CD8-positive, alpha-beta memory T cell (primary cell): Measurements from ENCODE around the gene STIP1. TPM values are rescaled to one million over a fixed set of nuclear protein-coding genes. Genes with fewer than 3 reads are reported as not detected.
A peak's percentile ranks its signal among the peaks of the same experiment; 100 is the strongest.

Experiments
- CTCF ChIA-PET: fragments of 350-600 bp; sonication (Branson Sonifier 250); formaldehyde crosslinking; loops from one replicate; lab custom pipeline; 2021; ENCODE audit warnings: antibody characterized with exemption; lab: Charles Lee
- POLR2A ChIA-PET: fragments of 350-600 bp; sonication (Branson Sonifier 250); formaldehyde crosslinking; loops from one replicate; lab custom pipeline; 2021; ENCODE audit warnings: antibody characterized with exemption; lab: Charles Lee
- DNase-seq, 5 donors: peaks; one replicate each; pipeline versions ENCODE4 v3.0.0 to v3.0.0-alpha.2; 2020 to 2022; ENCODE audit warnings: mixed read lengths in 1 of 5
- H3K27ac ChIP-seq: one replicate; pipeline ENCODE4 v1.7.0; 2013; ENCODE audit warnings: low read depth, mild to moderate bottlenecking, low read length, moderate library complexity
- H3K27me3 ChIP-seq: 2 replicates; pipeline ENCODE4 v1.7.0; 2013; ENCODE audit warnings: low read length, mild to moderate bottlenecking; ENCODE audit not compliant: insufficient read depth, poor library complexity, severe bottlenecking
- H3K36me3 ChIP-seq: 2 replicates; pipeline ENCODE4 v1.7.0; 2013; ENCODE audit warnings: mild to moderate bottlenecking, low read length, moderate library complexity; ENCODE audit not compliant: insufficient read depth
- H3K4me1 ChIP-seq: 2 replicates; pipeline ENCODE4 v1.7.0; 2013; ENCODE audit warnings: mild to moderate bottlenecking, low read length, moderate library complexity; ENCODE audit not compliant: insufficient read depth
- H3K4me3 ChIP-seq: 2 replicates; pipeline ENCODE4 v1.7.0; 2013; ENCODE audit warnings: mild to moderate bottlenecking, low read length
- H3K9me3 ChIP-seq: 2 replicates; pipeline ENCODE4 v1.7.0; 2013; ENCODE audit warnings: mild to moderate bottlenecking, low read length
- H3K27ac Mint-ChIP-seq, 8 donors: one replicate each; pipeline ENCODE4 v1.8.0; 2020 to 2021; ENCODE audit warnings: mixed read lengths in 8 of 8, mild to moderate bottlenecking in 6 of 8, inconsistent platforms in 3 of 8, moderate library complexity in 3 of 8
- H3K27me3 Mint-ChIP-seq, 2 donors: one replicate each; pipeline ENCODE4 v1.8.0; 2020 to 2021; ENCODE audit warnings: mixed read lengths in 2 of 2, mild to moderate bottlenecking in 1 of 2, moderate library complexity in 1 of 2
- H3K36me3 Mint-ChIP-seq, 3 donors: one replicate each; pipeline ENCODE4 v1.8.0; 2020 to 2021; ENCODE audit warnings: mixed read lengths in 3 of 3, inconsistent platforms in 1 of 3, mild to moderate bottlenecking in 1 of 3
- H3K4me1 Mint-ChIP-seq, 3 donors: one replicate each; pipeline ENCODE4 v1.8.0; 2020 to 2021; ENCODE audit warnings: mixed read lengths in 3 of 3, inconsistent platforms in 1 of 3, mild to moderate bottlenecking in 1 of 3
- H3K4me3 Mint-ChIP-seq, 7 donors: one replicate each; pipeline ENCODE4 v1.8.0; 2020 to 2021; ENCODE audit warnings: mixed read lengths in 7 of 7, mild to moderate bottlenecking in 6 of 7, moderate library complexity in 4 of 7, inconsistent platforms in 2 of 7
- H3K9me3 Mint-ChIP-seq, 5 donors: one replicate each; pipeline ENCODE4 v1.8.0; 2020 to 2022; ENCODE audit warnings: mixed read lengths in 5 of 5, mild to moderate bottlenecking in 3 of 5, moderate library complexity in 2 of 5, inconsistent platforms in 1 of 5
- polyA plus RNA-seq: library from polyadenylated mRNA; unstranded; fragments of 300-500 nt; fragmentation: Illumina TruSeq; gene quantifications from one replicate; pipeline ENCODE4 v1.2.3, GENCODE V29; 2021
- total RNA-seq, 2 experiments: library from RNA; stranded (reverse); gene quantifications; one replicate each; pipeline ENCODE4 v1.2.3, GENCODE V29; 2021

The STIP1 gene
- total and polyA plus RNA-seq, 3 experiments from 2014 or later, result 108 to 461 (median 457) TPM

DNA sequence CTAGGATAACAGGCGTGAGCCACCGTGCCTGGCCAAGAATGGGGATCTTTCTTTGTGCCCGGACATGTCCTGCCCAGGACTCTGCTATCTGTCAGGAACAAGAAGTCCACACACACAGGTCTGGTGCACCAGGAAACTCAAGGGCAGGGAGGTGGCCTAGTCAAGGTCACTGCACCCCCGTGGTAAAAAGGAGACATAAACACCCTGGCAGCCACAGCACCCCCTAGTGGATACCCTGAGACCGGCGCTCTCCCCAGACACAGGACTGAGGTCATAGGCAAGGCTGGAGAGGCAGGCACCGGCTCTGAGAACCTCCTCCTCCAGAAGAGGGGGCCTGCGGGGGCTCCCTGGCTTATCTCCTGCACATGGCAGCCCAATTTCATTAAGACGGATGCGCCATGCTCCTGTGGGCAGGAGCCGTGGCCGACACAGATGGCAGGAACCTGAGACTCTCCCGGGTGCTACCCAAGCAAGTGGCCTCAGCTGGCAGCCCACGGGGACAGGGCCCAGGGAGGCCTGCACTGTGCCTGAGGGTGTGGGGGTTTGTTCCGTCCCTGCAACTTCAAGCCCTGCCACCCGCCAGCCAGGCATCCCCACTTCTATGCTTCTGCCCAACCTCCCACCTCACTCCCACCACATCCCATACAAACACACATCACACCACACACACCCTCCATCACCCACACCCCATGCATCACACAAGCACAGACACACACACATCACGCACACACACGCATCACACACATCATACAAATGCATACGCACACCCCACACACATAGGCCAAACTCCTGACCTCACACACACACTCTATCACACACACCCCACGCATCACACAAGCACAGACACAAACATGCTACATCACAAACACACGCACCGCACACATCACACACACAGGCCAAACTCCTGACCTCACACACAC, 39.7 kb upstream of the STIP1 start:
- peak overlapping the region in 2 of 8 donors; percentile 45 to 55 for H3K27ac Mint-ChIP-seq
- Histone ChIP-seq H3K4me1 (no peaks in the 10 kb centered on the region), H3K27ac (no peak overlapping the region), H3K4me3 (no peak overlapping the region), H3K36me3 (no peaks in the 10 kb centered on the region), H3K9me3 (no peaks in the 10 kb centered on the region), H3K27me3 (no peaks in the 10 kb centered on the region)
- ChIA-PET CTCF (interaction anchor here (1.2 to 1.5 kb wide), 2 partner anchors 310 to 379 kb away, joined by 3 to 4 read pairs; no protein-coding TSS in a partner anchor), POLR2A (no interaction called here)
- no peaks in the 10 kb centered on the region for H3K27me3 Mint-ChIP-seq
- no peaks in the 10 kb centered on the region for H3K9me3 Mint-ChIP-seq
- no peaks in the 10 kb centered on the region for H3K36me3 Mint-ChIP-seq
- peak; percentile 36 to 73 (median 43) for DNase-seq
- peaks cover 7 to 9% (median 7%) of the 10 kb centered on the region in 3 donors for H3K4me1 Mint-ChIP-seq
- no peak overlapping the region for H3K4me3 Mint-ChIP-seq

- peak; percentile 52 to 81 (median 66) for DNase-seq
- no peaks in the 10 kb centered on the region for H3K4me1 ChIP-seq
- POLR2A ChIA-PET, result no interaction called here
- peak overlapping the region in 2 of 8 donors; percentile 54 to 62 for H3K27ac Mint-ChIP-seq
- H3K9me3 ChIP-seq, result no peaks in the 10 kb centered on the region
- no peaks in the 10 kb centered on the region for H3K27me3 ChIP-seq
- H3K4me3 ChIP-seq, result no peak overlapping the region
- H3K27me3 Mint-ChIP-seq, result no peaks in the 10 kb centered on the region
- no peaks in the 10 kb centered on the region for H3K9me3 Mint-ChIP-seq
- H3K27ac ChIP-seq, result no peak overlapping the region
- peaks cover 7 to 9% (median 9%) of the 10 kb centered on the region in 3 donors for H3K4me1 Mint-ChIP-seq
- no peaks in the 10 kb centered on the region for H3K36me3 ChIP-seq
- CTCF ChIA-PET, result interaction anchor here (1.5 to 6.6 kb wide), 3 partner anchors 147 to 381 kb away, joined by 4 to 64 read pairs (median 63); partner anchors contain the start of gene MARK2
- no peaks in the 10 kb centered on the region for H3K36me3 Mint-ChIP-seq
- H3K4me3 Mint-ChIP-seq, result no peak overlapping the region
Measured at GRCh38 chr11:64148226-64148916, 37.6 kb upstream of the STIP1 start.

GRCh38 chr11:64148917-64149617, 36.9 kb upstream of the STIP1 start:
- Mint-ChIP-seq H3K4me1 (peaks cover 4 to 6% (median 5%) of the 10 kb centered on the region in 3 donors), H3K27me3 (peaks cover 0 to 2% of the 10 kb centered on the region in 2 donors), H3K27ac (peak overlapping the region in 1 of 8 donors; percentile 70), H3K4me3 (no peak overlapping the region), H3K36me3 (no peaks in the 10 kb centered on the region), H3K9me3 (no peaks in the 10 kb centered on the region)
- Histone ChIP-seq H3K36me3 (no peaks in the 10 kb centered on the region), H3K27ac (no peak overlapping the region), H3K4me1 (no peaks in the 10 kb centered on the region), H3K27me3 (no peaks in the 10 kb centered on the region), H3K9me3 (no peaks in the 10 kb centered on the region), H3K4me3 (no peak overlapping the region)
- CTCF ChIA-PET, result interaction anchor here (0.8 to 6.6 kb wide), 8 partner anchors 8 to 381 kb away, joined by 3 to 64 read pairs (median 4); partner anchors contain the start of genes MARK2 and ZFTA
- no peak for DNase-seq
- POLR2A ChIA-PET, result no interaction called here

DNA sequence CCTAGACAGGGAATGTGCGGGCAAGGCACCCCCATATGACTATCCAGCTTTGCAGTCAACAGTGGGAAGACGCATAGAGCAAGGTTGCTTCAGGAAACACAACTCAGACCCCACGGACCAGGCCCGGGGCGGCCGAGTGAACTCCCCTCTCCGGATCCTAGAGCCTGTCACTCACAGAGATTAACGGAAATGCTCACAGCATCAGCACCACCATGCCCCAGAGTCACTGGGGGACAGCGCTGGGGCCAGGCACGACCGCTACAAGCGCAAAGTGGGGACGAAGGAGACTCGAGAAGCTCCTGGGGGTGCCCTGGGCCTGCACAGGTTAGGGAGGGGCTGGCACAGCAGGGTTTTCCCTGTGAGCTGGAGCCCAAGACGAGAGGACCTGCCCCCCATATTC, 35.9 kb upstream of the STIP1 start:
- H3K9me3 ChIP-seq, result no peaks in the 10 kb centered on the region
- H3K4me1 Mint-ChIP-seq, result peaks cover 4 to 6% (median 5%) of the 10 kb centered on the region in 3 donors
- H3K27me3 Mint-ChIP-seq, result peaks cover 0 to 2% of the 10 kb centered on the region in 2 donors
- no peaks in the 10 kb centered on the region for H3K4me1 ChIP-seq
- H3K27me3 ChIP-seq, result no peaks in the 10 kb centered on the region
- H3K36me3 ChIP-seq, result no peaks in the 10 kb centered on the region
- H3K4me3 Mint-ChIP-seq, result no peak overlapping the region
- no peaks in the 10 kb centered on the region for H3K36me3 Mint-ChIP-seq
- H3K9me3 Mint-ChIP-seq, result no peaks in the 10 kb centered on the region
- ChIA-PET CTCF (interaction anchor here (0.8 to 6.6 kb wide), 6 partner anchors 9 to 382 kb away, joined by 3 to 64 read pairs (median 8); partner anchors contain the start of genes MARK2 and ZFTA), POLR2A (no interaction called here)
- no peak overlapping the region for H3K4me3 ChIP-seq
- no peak overlapping the region for H3K27ac ChIP-seq
- no peak for DNase-seq
- no peak overlapping the region for H3K27ac Mint-ChIP-seq

DNA sequence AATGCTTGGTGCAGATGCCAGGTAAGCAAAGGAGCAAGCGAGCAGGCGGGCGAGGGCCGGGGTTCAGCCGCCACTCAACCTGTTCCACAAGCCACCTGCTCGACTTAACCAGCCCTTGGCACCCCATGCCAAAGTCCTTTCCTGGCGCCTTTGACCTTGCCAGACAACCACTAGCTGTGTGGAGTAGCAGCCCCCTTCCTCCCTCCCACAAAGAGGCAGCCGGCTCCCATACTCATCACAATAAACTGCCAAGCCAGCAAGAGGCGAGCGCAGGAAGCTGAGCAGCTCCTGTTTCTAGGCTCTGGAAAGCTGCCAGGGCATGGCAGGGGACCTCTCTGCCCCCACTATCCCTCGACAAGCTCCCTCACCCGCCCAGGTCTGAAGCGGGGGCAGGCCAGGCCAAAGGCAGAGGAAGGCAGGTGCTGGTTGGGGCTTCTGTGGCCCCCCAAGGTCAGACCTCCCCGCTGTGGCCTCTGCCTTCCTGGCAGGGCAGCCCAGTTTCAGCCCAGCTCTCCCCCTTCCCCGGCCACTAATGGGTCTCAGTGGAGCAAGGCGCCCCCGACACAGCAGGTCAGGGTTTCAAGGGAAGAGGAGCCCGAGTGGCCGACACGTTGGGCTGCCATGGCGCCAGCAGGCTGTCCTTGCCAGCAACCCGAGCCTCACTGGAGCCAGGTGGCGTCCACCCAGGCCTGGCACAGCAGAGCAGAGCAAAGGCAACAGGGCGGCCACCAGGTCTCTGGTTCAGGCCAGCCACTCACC, 35.3 kb upstream of the STIP1 start:
- no peaks in the 10 kb centered on the region for H3K27me3 ChIP-seq
- no peaks in the 10 kb centered on the region for H3K4me1 ChIP-seq
- ChIA-PET CTCF (interaction anchor here (1.6 to 6.6 kb wide), 5 partner anchors 10 to 383 kb away, joined by 3 to 64 read pairs (median 10); partner anchors contain the start of genes MARK2 and ZFTA), POLR2A (no interaction called here)
- H3K9me3 ChIP-seq, result no peaks in the 10 kb centered on the region
- Mint-ChIP-seq H3K9me3 (no peaks in the 10 kb centered on the region), H3K36me3 (no peaks in the 10 kb centered on the region), H3K27me3 (peaks cover 0 to 2% of the 10 kb centered on the region in 2 donors), H3K4me3 (no peak overlapping the region), H3K27ac (no peak overlapping the region), H3K4me1 (peaks cover 4 to 6% (median 5%) of the 10 kb centered on the region in 3 donors)
- no peaks in the 10 kb centered on the region for H3K36me3 ChIP-seq
- no peak overlapping the region for H3K27ac ChIP-seq
- no peak for DNase-seq
- H3K4me3 ChIP-seq, result no peak overlapping the region

GRCh38 chr11:64151337-64151736, 34.6 kb upstream of the STIP1 start:
- no peak overlapping the region for H3K27ac ChIP-seq
- no peaks in the 10 kb centered on the region for H3K27me3 ChIP-seq
- H3K9me3 ChIP-seq, result no peaks in the 10 kb centered on the region
- Mint-ChIP-seq H3K4me3 (no peak overlapping the region), H3K4me1 (peaks cover 4 to 6% (median 5%) of the 10 kb centered on the region in 3 donors), H3K9me3 (no peaks in the 10 kb centered on the region), H3K27ac (no peak overlapping the region), H3K27me3 (peaks cover 0 to 2% of the 10 kb centered on the region in 2 donors), H3K36me3 (no peaks in the 10 kb centered on the region)
- H3K36me3 ChIP-seq, result no peaks in the 10 kb centered on the region
- no peak overlapping the region for H3K4me3 ChIP-seq
- CTCF ChIA-PET, result interaction anchor here (1.5 to 6.6 kb wide), 5 partner anchors 8 to 314 kb away, joined by 3 to 64 read pairs (median 4); partner anchors contain the start of gene MARK2
- POLR2A ChIA-PET, result no interaction called here
- no peak for DNase-seq
- H3K4me1 ChIP-seq, result no peaks in the 10 kb centered on the region
